Caco-2 (cell line): ENCODE measurements around the gene TAF11L14. TPM values are rescaled to one million over a fixed set of nuclear protein-coding genes. Genes with fewer than 3 reads are reported as not detected.
"Not testable (repeated sequence)": the region's sequence is repeated elsewhere in the genome, so short reads cannot be mapped to it uniquely, and the experiment has no call there.

Experiments
- Bru-seq: library from RNA; stranded (reverse); fragments of 400-500 nt; gene quantifications from one replicate; lab custom pipeline; 2021; lab: Mats Ljungman, UMichigan
- BruChase-seq, 2 experiments: library from RNA; stranded (reverse); fragments of 400-500 nt; gene quantifications; one replicate each; lab custom pipeline; 2021; lab: Mats Ljungman, UMichigan
- BruUV-seq: library from RNA; stranded (reverse); fragments of 400-500 nt; replicated peaks from 2 replicates; lab custom pipeline; 2021; lab: Mats Ljungman, UMichigan
- CTCF ChIA-PET: fragments of 300-600 bp; sonication (Branson Sonifier 250); formaldehyde crosslinking; loops from one replicate; lab custom pipeline; 2022; ENCODE audit warnings: antibody characterized with exemption; lab: Charles Lee
- POLR2A ChIA-PET: fragments of 300-600 bp; sonication (Branson Sonifier 250); formaldehyde crosslinking; loops from one replicate; lab custom pipeline; 2022; ENCODE audit warnings: antibody characterized with exemption; lab: Charles Lee
- DNase-seq, 2 experiments: peaks; one replicate each; pipeline versions ENCODE4 v3.0.0 to v3.0.0-alpha.2; 2020 to 2022
- H3K27me3 ChIP-seq: replicated peaks from 2 replicates; pipeline ENCODE4 v1.6.0; 2011; ENCODE audit warnings: low read length; ENCODE audit not compliant: control insufficient read depth, insufficient read depth
- H3K36me3 ChIP-seq: 2 replicates; pipeline ENCODE4 v1.5.1; 2011; ENCODE audit warnings: low read length; ENCODE audit not compliant: control insufficient read depth, insufficient read depth
- H3K4me1 ChIP-seq: fragments of 250-450 bp; sonication (Bioruptor Pico); 2 replicates; pipeline ENCODE4 v1.5.1; 2020; ENCODE audit warnings: mild to moderate bottlenecking
- H3K4me3 ChIP-seq: 2 replicates; pipeline ENCODE4 v1.5.1; 2011; ENCODE audit warnings: low read depth, mild to moderate bottlenecking, control low read depth, low read length
- H3K9me3 ChIP-seq: fragments of 250-450 bp; sonication (Bioruptor Pico); 2 replicates; pipeline ENCODE4 v1.5.1; 2020; ENCODE audit warnings: mild to moderate bottlenecking, moderate library complexity
- H3K27ac Mint-ChIP-seq: one replicate; pipeline ENCODE4 v1.8.0; 2022; ENCODE audit warnings: mixed read lengths; ENCODE audit not compliant: unreplicated experiment
- H3K27me3 Mint-ChIP-seq: one replicate; pipeline ENCODE4 v1.8.0; 2022; ENCODE audit warnings: mixed read lengths; ENCODE audit not compliant: insufficient read depth, unreplicated experiment
- H3K36me3 Mint-ChIP-seq: one replicate; pipeline ENCODE4 v1.8.0; 2022; ENCODE audit warnings: mild to moderate bottlenecking, mixed read lengths; ENCODE audit not compliant: insufficient read depth, unreplicated experiment
- H3K4me1 Mint-ChIP-seq: one replicate; pipeline ENCODE4 v1.8.0; 2022; ENCODE audit warnings: low read depth, mixed read lengths; ENCODE audit not compliant: unreplicated experiment
- H3K4me3 Mint-ChIP-seq: one replicate; pipeline ENCODE4 v1.8.0; 2022; ENCODE audit warnings: mild to moderate bottlenecking, moderate library complexity, mixed read lengths; ENCODE audit not compliant: unreplicated experiment
- H3K9me3 Mint-ChIP-seq: one replicate; pipeline ENCODE4 v1.8.0; 2022; ENCODE audit warnings: mixed read lengths; ENCODE audit not compliant: unreplicated experiment
- intact Hi-C: fragments of 100-400 bp; cut with micrococcal nuclease; formaldehyde crosslinking; loops from one replicate; pipeline ENCODE4 v1.10.0; 2022; ENCODE audit not compliant: unreplicated experiment
- long read RNA-seq: library from polyadenylated mRNA; stranded (forward); transcript quantifications from one replicate; pipeline ENCODE4 v2.0.0, GENCODE V29; 2022
- total RNA-seq: library from RNA; stranded (reverse); gene quantifications from 2 replicates; pipeline ENCODE4 v1.2.3, GENCODE V29; 2022
- TF ChIP-seq, protein P1 (sequence below), 2 experiments: fragments of 200-600 bp in 1 of 2; IDR thresholded peaks; 1 replicate in 1 of 2; 2 replicates in 1 of 2; pipeline versions ENCODE4 v1.5.1 to v1.8.0; 2011 to 2022; ENCODE audit warnings: antibody characterized with exemption in 1 of 2, control low read depth in 1 of 2, inconsistent platforms in 1 of 2, low read depth in 1 of 2, low read length in 1 of 2, mild to moderate bottlenecking in 1 of 2, moderate library complexity in 1 of 2; ENCODE audit not compliant: insufficient read depth in 1 of 2, severe bottlenecking in 1 of 2, unreplicated experiment in 1 of 2

The TAF11L14 gene
- total RNA-seq (not detected in 2 replicates), Bru-seq, nascent RNA (not detected), BruChase-seq, experiment 1, labeled RNA remaining after a 2-hour chase (not detected), BruChase-seq, experiment 2, labeled RNA remaining after a 6-hour chase (not detected)
- long read RNA-seq: 0 reads

DNA sequence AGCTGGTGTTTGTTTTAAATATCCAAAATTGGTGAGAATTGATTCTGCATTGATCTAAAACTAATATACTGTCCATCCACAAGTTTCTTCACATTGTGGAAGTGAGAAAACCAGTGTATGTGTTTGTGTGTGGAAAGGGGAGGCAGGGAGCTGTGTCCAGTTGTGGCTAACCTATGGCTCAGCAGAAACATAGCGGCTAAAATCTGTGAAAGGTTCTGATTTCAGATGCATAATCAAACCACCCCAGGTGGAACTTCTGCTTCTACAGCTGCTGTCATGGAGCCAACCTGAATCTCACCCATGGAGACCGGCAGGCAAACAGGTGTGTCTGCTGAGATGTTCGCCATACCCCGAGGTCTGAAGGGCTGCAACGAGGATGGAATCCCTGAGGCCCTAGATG is at the start of gene TAF11L14:
Gene TAF11L14, plus strand, starts transcription at position 301 of the 400 bp plus-strand sequence.
- no peaks in the 10 kb centered on the region for H3K4me1 ChIP-seq
- no peaks in the 10 kb centered on the region for H3K4me1 Mint-ChIP-seq
- BruUV-seq: no TSS peak
- ChIA-PET CTCF (no interaction called here), POLR2A (no interaction called here)
- H3K36me3 Mint-ChIP-seq: no peaks in the 10 kb centered on the region
- no peaks in the 10 kb centered on the region for H3K9me3 Mint-ChIP-seq
- H3K27me3 Mint-ChIP-seq: peaks cover 7% of the 10 kb centered on the region
- H3K27me3 ChIP-seq: no peaks in the 10 kb centered on the region
- H3K27ac Mint-ChIP-seq: no peak within 1 kb of the TSS
- no peak within 1 kb of the TSS for H3K4me3 Mint-ChIP-seq
- DNase-seq: no peak
- no peaks in the 10 kb centered on the region for H3K36me3 ChIP-seq
- no peak within 1 kb of the TSS for H3K4me3 ChIP-seq
- TF ChIP-seq, protein P1, sequence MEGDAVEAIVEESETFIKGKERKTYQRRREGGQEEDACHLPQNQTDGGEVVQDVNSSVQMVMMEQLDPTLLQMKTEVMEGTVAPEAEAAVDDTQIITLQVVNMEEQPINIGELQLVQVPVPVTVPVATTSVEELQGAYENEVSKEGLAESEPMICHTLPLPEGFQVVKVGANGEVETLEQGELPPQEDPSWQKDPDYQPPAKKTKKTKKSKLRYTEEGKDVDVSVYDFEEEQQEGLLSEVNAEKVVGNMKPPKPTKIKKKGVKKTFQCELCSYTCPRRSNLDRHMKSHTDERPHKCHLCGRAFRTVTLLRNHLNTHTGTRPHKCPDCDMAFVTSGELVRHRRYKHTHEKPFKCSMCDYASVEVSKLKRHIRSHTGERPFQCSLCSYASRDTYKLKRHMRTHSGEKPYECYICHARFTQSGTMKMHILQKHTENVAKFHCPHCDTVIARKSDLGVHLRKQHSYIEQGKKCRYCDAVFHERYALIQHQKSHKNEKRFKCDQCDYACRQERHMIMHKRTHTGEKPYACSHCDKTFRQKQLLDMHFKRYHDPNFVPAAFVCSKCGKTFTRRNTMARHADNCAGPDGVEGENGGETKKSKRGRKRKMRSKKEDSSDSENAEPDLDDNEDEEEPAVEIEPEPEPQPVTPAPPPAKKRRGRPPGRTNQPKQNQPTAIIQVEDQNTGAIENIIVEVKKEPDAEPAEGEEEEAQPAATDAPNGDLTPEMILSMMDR (IDR thresholded peaks at IDR 0.05; ENCODE audit: insufficient read depth in 1 of 2, low read depth in 1 of 2, low read length in 1 of 2, severe bottlenecking in 1 of 2, unreplicated experiment in 1 of 2): no peak
- intact Hi-C loops: no loop called here
- H3K9me3 ChIP-seq: no peaks in the 10 kb centered on the region

DNA sequence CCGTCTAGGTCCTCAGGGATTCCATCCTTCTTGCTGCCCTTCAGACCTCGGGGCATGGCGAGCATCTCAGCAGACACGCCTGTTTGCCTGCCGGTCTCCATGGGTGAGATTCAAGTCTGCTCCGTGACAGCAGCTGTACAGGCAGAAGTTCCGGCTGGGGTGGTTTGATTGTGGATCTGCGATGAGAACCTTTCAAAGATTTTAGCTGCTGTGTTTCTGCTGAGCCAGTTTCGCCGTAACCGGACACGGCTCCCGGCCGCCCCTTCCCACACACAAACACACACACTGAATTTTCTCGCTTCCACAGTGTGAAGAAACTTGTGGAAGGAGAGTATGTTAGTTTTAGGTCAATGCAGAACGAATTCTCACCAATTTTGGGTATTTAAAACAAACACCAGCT is 48.6 kb upstream of the TAF11L14 start, which contains the start of gene TAF11L7:
Gene TAF11L7, minus strand, starts transcription at position 101 of the 400 bp plus-strand sequence.
- H3K4me3 Mint-ChIP-seq, H3K9me3 Mint-ChIP-seq, H3K27me3 ChIP-seq, POLR2A ChIA-PET, H3K27ac Mint-ChIP-seq, intact Hi-C loops, H3K4me3 ChIP-seq, H3K4me1 Mint-ChIP-seq, BruUV-seq, DNase-seq, CTCF ChIA-PET, H3K4me1 ChIP-seq, H3K9me3 ChIP-seq, H3K27me3 Mint-ChIP-seq, H3K36me3 Mint-ChIP-seq, H3K36me3 ChIP-seq: not testable (repeated sequence)

DNA sequence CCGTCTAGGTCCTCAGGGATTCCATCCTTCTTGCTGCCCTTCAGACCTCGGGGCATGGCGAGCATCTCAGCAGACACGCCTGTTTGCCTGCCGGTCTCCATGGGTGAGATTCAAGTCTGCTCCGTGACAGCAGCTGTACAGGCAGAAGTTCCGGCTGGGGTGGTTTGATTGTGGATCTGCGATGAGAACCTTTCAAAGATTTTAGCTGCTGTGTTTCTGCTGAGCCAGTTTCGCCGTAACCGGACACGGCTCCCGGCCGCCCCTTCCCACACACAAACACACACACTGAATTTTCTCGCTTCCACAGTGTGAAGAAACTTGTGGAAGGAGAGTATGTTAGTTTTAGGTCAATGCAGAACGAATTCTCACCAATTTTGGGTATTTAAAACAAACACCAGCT is 43.4 kb upstream of the TAF11L14 start, which contains the start of gene TAF11L8:
Gene TAF11L8, minus strand, starts transcription at position 101 of the 400 bp plus-strand sequence.
- H3K36me3 Mint-ChIP-seq, H3K27me3 ChIP-seq, H3K4me3 Mint-ChIP-seq, H3K4me1 ChIP-seq, BruUV-seq, H3K9me3 Mint-ChIP-seq, H3K9me3 ChIP-seq, H3K27ac Mint-ChIP-seq, H3K27me3 Mint-ChIP-seq, CTCF ChIA-PET, H3K4me1 Mint-ChIP-seq, intact Hi-C loops, H3K36me3 ChIP-seq, DNase-seq, H3K4me3 ChIP-seq, POLR2A ChIA-PET: not testable (repeated sequence)

DNA sequence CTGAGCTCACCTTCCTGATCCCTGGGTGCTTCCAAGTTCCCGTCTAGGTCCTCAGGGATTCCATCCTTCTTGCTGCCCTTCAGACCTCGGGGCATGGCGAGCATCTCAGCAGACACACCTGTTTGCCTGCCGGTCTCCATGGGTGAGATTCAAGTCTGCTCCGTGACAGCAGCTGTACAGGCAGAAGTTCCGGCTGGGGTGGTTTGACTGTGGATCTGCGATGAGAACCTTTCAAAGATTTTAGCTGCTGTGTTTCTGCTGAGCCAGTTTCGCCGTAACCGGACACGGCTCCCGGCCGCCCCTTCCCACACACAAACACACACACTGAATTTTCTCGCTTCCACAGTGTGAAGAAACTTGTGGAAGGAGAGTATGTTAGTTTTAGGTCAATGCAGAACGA is 40.0 kb upstream of the TAF11L14 start, which contains the start of gene TAF11L9:
Gene TAF11L9, minus strand, starts transcription at position 140 of the 400 bp plus-strand sequence.
- POLR2A ChIA-PET, CTCF ChIA-PET, H3K4me1 Mint-ChIP-seq, H3K36me3 ChIP-seq, DNase-seq, H3K27me3 ChIP-seq, H3K4me3 ChIP-seq, H3K27me3 Mint-ChIP-seq, H3K9me3 Mint-ChIP-seq, H3K4me3 Mint-ChIP-seq, H3K36me3 Mint-ChIP-seq, H3K27ac Mint-ChIP-seq, intact Hi-C loops, H3K4me1 ChIP-seq, H3K9me3 ChIP-seq, BruUV-seq: not testable (repeated sequence)

DNA sequence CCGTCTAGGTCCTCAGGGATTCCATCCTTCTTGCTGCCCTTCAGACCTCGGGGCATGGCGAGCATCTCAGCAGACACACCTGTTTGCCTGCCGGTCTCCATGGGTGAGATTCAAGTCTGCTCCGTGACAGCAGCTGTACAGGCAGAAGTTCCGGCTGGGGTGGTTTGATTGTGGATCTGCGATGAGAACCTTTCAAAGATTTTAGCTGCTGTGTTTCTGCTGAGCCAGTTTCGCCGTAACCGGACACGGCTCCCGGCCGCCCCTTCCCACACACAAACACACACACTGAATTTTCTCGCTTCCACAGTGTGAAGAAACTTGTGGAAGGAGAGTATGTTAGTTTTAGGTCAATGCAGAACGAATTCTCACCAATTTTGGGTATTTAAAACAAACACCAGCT is 36.5 kb upstream of the TAF11L14 start, which contains the start of gene TAF11L10:
Gene TAF11L10, minus strand, starts transcription at position 101 of the 400 bp plus-strand sequence.
- intact Hi-C loops, BruUV-seq, H3K27me3 ChIP-seq, H3K4me3 ChIP-seq, H3K27me3 Mint-ChIP-seq, H3K27ac Mint-ChIP-seq, CTCF ChIA-PET, POLR2A ChIA-PET, H3K4me1 Mint-ChIP-seq, H3K9me3 ChIP-seq, DNase-seq, H3K36me3 ChIP-seq, H3K4me1 ChIP-seq, H3K9me3 Mint-ChIP-seq, H3K4me3 Mint-ChIP-seq, H3K36me3 Mint-ChIP-seq: not testable (repeated sequence)

DNA sequence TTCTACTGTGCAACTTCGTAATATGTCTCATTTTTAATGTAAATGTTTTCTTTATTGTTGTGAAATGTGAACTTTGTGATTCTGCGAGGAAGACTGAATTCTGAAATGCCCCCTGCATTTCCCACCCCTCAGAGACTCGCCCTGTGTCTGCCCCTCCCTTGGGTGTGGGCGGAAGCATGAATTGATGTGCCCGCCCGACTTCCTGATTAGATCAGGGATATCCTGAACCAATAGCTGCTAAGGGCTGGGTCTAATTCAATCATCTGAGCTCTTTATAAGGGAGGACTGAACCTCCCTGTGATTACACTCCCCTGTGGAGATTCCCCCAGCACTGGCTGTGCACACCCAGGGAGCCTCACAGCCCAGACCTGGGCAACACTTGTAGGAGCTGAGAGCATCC is 30.4 kb upstream of the TAF11L14 start, which contains the start of gene TAF11L11:
Gene TAF11L11, plus strand, starts transcription at position 304 of the 400 bp plus-strand sequence.
- H3K9me3 Mint-ChIP-seq, H3K27me3 Mint-ChIP-seq, DNase-seq, H3K36me3 ChIP-seq, H3K4me3 ChIP-seq, H3K36me3 Mint-ChIP-seq, POLR2A ChIA-PET, H3K4me1 Mint-ChIP-seq, H3K4me1 ChIP-seq, H3K4me3 Mint-ChIP-seq, H3K27ac Mint-ChIP-seq, intact Hi-C loops, H3K27me3 ChIP-seq, BruUV-seq, H3K9me3 ChIP-seq, CTCF ChIA-PET: not testable (repeated sequence)
